HepG2 (cell line): Measurements from ENCODE around the gene JMJD1C. TPM values are rescaled to one million over a fixed set of nuclear protein-coding genes. Genes with fewer than 3 reads are reported as not detected.

Source experiments
- ATAC-seq: fragments of 200-7000 bp; cut with Tn5 transposase; 3 replicates; pipeline ENCODE4 v1.9.1; 2020; ENCODE audit warnings: mild to moderate bottlenecking, moderate library complexity
- BruUV-seq: library from RNA; stranded (reverse); fragments of 400-500 nt; replicated peaks from 2 replicates; lab custom pipeline; 2021; lab: Mats Ljungman, UMichigan
- CTCF ChIA-PET: fragments of 300-600 bp; formaldehyde crosslinking; extraction: SDS; loops from one replicate; lab custom pipeline; 2021; ENCODE audit warnings: low total read pairs, inconsistent platforms, low intra/inter-chr PET ratio; lab: Yijun Ruan, JAX
- POLR2A ChIA-PET: fragments of 350-600 bp; sonication (Branson Sonifier 250); formaldehyde crosslinking; loops from one replicate; lab custom pipeline; 2020; ENCODE audit warnings: antibody characterized with exemption, inconsistent platforms; lab: Yijun Ruan, JAX
- DNase-seq: peaks from one replicate; pipeline ENCODE4 v3.0.0-alpha.2; 2015; ENCODE audit warnings: low spot score
- FAIRE-seq: peaks from 3 replicates; lab custom pipeline; 2011; peaks lifted over from hg19 to GRCh38; lab: Jason Lieb, UNC
- H2AFZ ChIP-seq: one replicate; pipeline ENCODE4 v1.6.1; 2011; ENCODE audit warnings: low read length, inconsistent platforms
- H3K27ac ChIP-seq: fragments of 300-600 bp; 3 replicates; pipeline ENCODE4 v1.8.0; 2011; ENCODE audit warnings: mixed run types, mild to moderate bottlenecking, mixed read lengths, low read length, inconsistent platforms; ENCODE audit not compliant: insufficient read depth; ENCODE audit errors: extremely low read length
- H3K27me3 ChIP-seq, 2 experiments: fragments of 200-600 bp in 1 of 2; 2 replicates in 1 of 2; 3 replicates in 1 of 2; pipeline versions ENCODE4 v1.6.0 to v1.8.0; 2011; ENCODE audit warnings: low read length in 2 of 2, mild to moderate bottlenecking in 2 of 2, moderate library complexity in 2 of 2, inconsistent platforms in 1 of 2; ENCODE audit not compliant: insufficient read depth in 2 of 2, control insufficient read depth in 1 of 2
- H3K36me3 ChIP-seq, 2 experiments: fragments of 200-600 bp in 1 of 2; replicated peaks in 1 of 2; 2 replicates in 1 of 2; 3 replicates in 1 of 2; pipeline versions ENCODE4 v1.5.1 to v1.8.0; 2011; ENCODE audit warnings: low read length in 2 of 2, inconsistent platforms in 1 of 2; ENCODE audit not compliant: insufficient read depth in 2 of 2, control insufficient read depth in 1 of 2
- H3K4me1 ChIP-seq: 2 replicates; pipeline ENCODE4 v1.5.1; 2012; ENCODE audit warnings: low read length, inconsistent platforms; ENCODE audit not compliant: insufficient read depth
- H3K4me2 ChIP-seq: 2 replicates; pipeline ENCODE4 v1.6.0; 2011; ENCODE audit warnings: low read depth, low read length, inconsistent platforms
- H3K4me3 ChIP-seq, 3 experiments: fragments of 200-600 bp in 1 of 3; sonication (generic), shearing (Covaris generic) in 1 of 3; replicated peaks in 1 of 3; 2 replicates each; pipeline ENCODE4 v1.5.1; 2011 to 2016; ENCODE audit warnings: low read length in 3 of 3, inconsistent platforms in 2 of 3, low read depth in 2 of 3, mild to moderate bottlenecking in 2 of 3, control low read depth in 1 of 3, mixed read lengths in 1 of 3; ENCODE audit not compliant: insufficient read depth in 1 of 3
- H3K79me2 ChIP-seq: one replicate; pipeline ENCODE4 v1.6.1; 2011; ENCODE audit warnings: low read length, inconsistent platforms; ENCODE audit not compliant: insufficient read depth
- H3K9ac ChIP-seq: 2 replicates; pipeline ENCODE4 v1.6.0; 2011; ENCODE audit warnings: mild to moderate bottlenecking, low read depth, low read length, inconsistent platforms; ENCODE audit not compliant: insufficient read depth
- H3K9me3 ChIP-seq: 2 replicates; pipeline ENCODE4 v1.5.1; 2012; ENCODE audit warnings: mild to moderate bottlenecking, low read length
- H4K20me1 ChIP-seq: 2 replicates; pipeline ENCODE4 v1.6.0; 2011; ENCODE audit warnings: inconsistent platforms, mild to moderate bottlenecking, low read length, moderate library complexity; ENCODE audit not compliant: insufficient read depth
- ARID2 ChIP-seq: sonication (generic); formaldehyde crosslinking; IDR thresholded peaks from 2 replicates; pipeline ENCODE4 v1.8.1; 2022; ENCODE audit warnings: mild to moderate bottlenecking, missing genetic modification reagents, borderline replicate concordance
- ATF5 ChIP-seq: sonication (generic); formaldehyde crosslinking; IDR thresholded peaks from 2 replicates; pipeline ENCODE4 v1.4.0; 2020; ENCODE audit warnings: mild to moderate bottlenecking, low read depth, missing genetic modification reagents
- CENPBD1 ChIP-seq: sonication (generic); formaldehyde crosslinking; IDR thresholded peaks from 2 replicates; pipeline ENCODE4 v1.8.0; 2022; ENCODE audit warnings: missing genetic modification reagents, low read depth, mild to moderate bottlenecking, borderline replicate concordance
- FOXK2 ChIP-seq: fragments of 450-650 bp; IDR thresholded peaks from 2 replicates; pipeline ENCODE4 v1.6.1; 2016
- HDAC2 ChIP-seq: sonication (generic); formaldehyde crosslinking; IDR thresholded peaks from 2 replicates; pipeline ENCODE4 v1.4.0; 2020; ENCODE audit warnings: missing genetic modification reagents
- KLF11 ChIP-seq: IDR thresholded peaks from 2 replicates; pipeline ENCODE4 v1.6.1; 2016; ENCODE audit warnings: missing compliant biosample characterization
- MEF2D ChIP-seq: sonication (generic); formaldehyde crosslinking; IDR thresholded peaks from 2 replicates; pipeline ENCODE4 v1.5.1; 2020; ENCODE audit warnings: mild to moderate bottlenecking, missing genetic modification reagents
- NFATC3 ChIP-seq: sonication (generic); formaldehyde crosslinking; IDR thresholded peaks from 2 replicates; pipeline ENCODE4 v1.5.1; 2020; ENCODE audit warnings: mild to moderate bottlenecking, missing genetic modification reagents
- TFDP1 ChIP-seq: IDR thresholded peaks from 2 replicates; pipeline ENCODE4 v1.6.1; 2016; ENCODE audit warnings: missing compliant biosample characterization, missing genetic modification reagents, borderline replicate concordance
- XRCC5 ChIP-seq: fragments of 200-400 bp; formaldehyde crosslinking; optimal IDR thresholded peaks from 2 replicates; pipeline ENCODE3; 2017; ENCODE audit warnings: mild to moderate bottlenecking, low read length
- ZBTB3 ChIP-seq: sonication (generic); formaldehyde crosslinking; IDR thresholded peaks from 2 replicates; pipeline ENCODE4 v1.4.0; 2020; ENCODE audit warnings: low read depth, mild to moderate bottlenecking, moderate library complexity, missing genetic modification reagents, borderline replicate concordance
- ZFP1 ChIP-seq: IDR thresholded peaks from 2 replicates; pipeline ENCODE4 v1.6.1; 2016
- ZNF234 ChIP-seq: sonication (generic); formaldehyde crosslinking; conservative IDR thresholded peaks from 2 replicates; pipeline ENCODE4 v1.5.1; 2020; ENCODE audit warnings: mild to moderate bottlenecking, missing genetic modification reagents
- ZNF354B ChIP-seq: sonication (generic); formaldehyde crosslinking; IDR thresholded peaks from 2 replicates; pipeline ENCODE4 v1.8.0; 2022; ENCODE audit warnings: mild to moderate bottlenecking, missing genetic modification reagents
- ZNF44 ChIP-seq: sonication (generic); formaldehyde crosslinking; IDR thresholded peaks from 2 replicates; pipeline ENCODE4 v1.5.1; 2020; ENCODE audit warnings: mild to moderate bottlenecking, missing genetic modification reagents
- ZNF572 ChIP-seq: sonication (generic); formaldehyde crosslinking; IDR thresholded peaks from 2 replicates; pipeline ENCODE4 v1.5.1; 2020; ENCODE audit warnings: mild to moderate bottlenecking, missing genetic modification reagents
- ZNF639 ChIP-seq: conservative IDR thresholded peaks from 2 replicates; pipeline ENCODE4 v1.6.1; 2018; ENCODE audit warnings: missing genetic modification reagents
- ZNF747 ChIP-seq: sonication (generic); formaldehyde crosslinking; IDR thresholded peaks from 2 replicates; pipeline ENCODE4 v1.8.1; 2023; ENCODE audit warnings: missing genetic modification reagents, mild to moderate bottlenecking, borderline replicate concordance
- in situ Hi-C: cut with HindIII; loops from 2 replicates; pipeline ENCODE4 v1.10.0; 2017; ENCODE audit warnings: low pct_unique_long_range_greater_than_20kb; ENCODE audit not compliant: extremely low pct_ligation_motif_present
- intact Hi-C: fragments of 100-400 bp; cut with micrococcal nuclease; formaldehyde crosslinking; loops from one replicate; pipeline ENCODE4 v1.10.0; 2022; ENCODE audit not compliant: unreplicated experiment
- polyA plus RNA-seq, 8 experiments: library from polyadenylated mRNA; depleted of rRNA in 3 of 8; stranded (reverse) in 7 of 8; unstranded in 1 of 8; fragments of >200 nt; fragmentation: Illumina TruSeq in 4 of 8; extraction: Trizol in 4 of 8; gene quantifications; 2 replicates each; pipeline versions ENCODE4 v1.2.1 to v1.2.3, GENCODE V29; 2011 to 2016; ENCODE audit warnings: low read depth in 4 of 8, missing spikeins in 1 of 8, mixed read lengths in 1 of 8; ENCODE audit not compliant: insufficient read depth in 1 of 8
- total RNA-seq, 5 experiments: library from RNA; depleted of rRNA; stranded (reverse); fragments of >200 nt; fragmentation: Illumina TruSeq; extraction: Trizol; gene quantifications; 2 replicates each; pipeline ENCODE4 v1.2.3, GENCODE V29; 2016; ENCODE audit warnings: low read depth in 1 of 5

Gene JMJD1C
- total and polyA plus RNA-seq, 2 of the 13 experiments (the other 11 are each of a cell fraction or from before 2014, with no cell fraction given) = 42.3 to 42.7 TPM

- Histone ChIP-seq H4K20me1 (no peaks in the 10 kb centered on the region; the same call in 1 of the 2 replicates), H3K27me3 (no peaks in the 10 kb centered on the region), H3K4me1 (peaks cover 14% of the 10 kb centered on the region), H3K9ac (no peak overlapping the region), H3K36me3 (peaks cover 0 to 6% of the 10 kb centered on the region in 2 experiments; a peak in 1 of 5 replicates), H3K4me3 (no peak overlapping the region), H3K9me3 (no peaks in the 10 kb centered on the region), H3K4me2 (no peak overlapping the region), H3K79me2 (peaks cover 90% of the 10 kb centered on the region), H3K27ac (no peak overlapping the region), H2AFZ (no peak overlapping the region)
- BruUV-seq = no TSS peak
- POLR2A ChIA-PET = no interaction called here
- ATAC-seq = no peak
- no peak for DNase-seq
- no peak for FAIRE-seq
- intact Hi-C loops = no loop called here
- CTCF ChIA-PET = no interaction called here
- no peak for TF ChIP-seq ATF5 (CRISPR knock-in tag)
- no peak for TF ChIP-seq MEF2D
- no peak for TF ChIP-seq ARID2 (CRISPR knock-in tag)
- no peak for TF ChIP-seq FOXK2
- TF ChIP-seq TFDP1 = no peak
- no peak for TF ChIP-seq HDAC2 (CRISPR knock-in tag)
- no peak for TF ChIP-seq ZNF639
- TF ChIP-seq ZNF234 (CRISPR knock-in tag) = no peak
- TF ChIP-seq ZNF44 (CRISPR knock-in tag) = no peak
- no peak for TF ChIP-seq KLF11 (CRISPR knock-in tag)
- TF ChIP-seq NFATC3 (CRISPR knock-in tag) = no peak
- no peak for TF ChIP-seq XRCC5
- TF ChIP-seq ZNF572 = no peak
- no peak for TF ChIP-seq ZNF354B (CRISPR knock-in tag)
- TF ChIP-seq ZNF747 (CRISPR knock-in tag) = no peak
- TF ChIP-seq ZBTB3 = no peak
- TF ChIP-seq CENPBD1 (CRISPR knock-in tag) = no peak
- no peak for TF ChIP-seq ZFP1 (CRISPR knock-in tag)
- in situ Hi-C loops = no loop called here
These were observed 10.3 kb downstream of the JMJD1C start for GRCh38 chr10:63455507-63455906.
